SK-N-SH (cell line): ENCODE measurements around the gene GALNT18. TPM values are rescaled to one million over a fixed set of nuclear protein-coding genes. Genes with fewer than 3 reads are reported as not detected.

Experiments used
- CTCF ChIA-PET: fragments of 300-600, 350-600 bp; formaldehyde crosslinking; extraction: SDS; loops from one replicate; lab custom pipeline; 2021; lab: Yijun Ruan, JAX
- POLR2A ChIA-PET: fragments of 350-600 bp; sonication (Branson Sonifier 250); formaldehyde crosslinking; extraction: SDS; loops from one replicate; lab custom pipeline; 2020; ENCODE audit warnings: antibody characterized with exemption, inconsistent platforms; lab: Yijun Ruan, JAX
- DNase-seq: peaks from one replicate; pipeline ENCODE4 v3.0.0; 2012
- H2AFZ ChIP-seq: fragments of 200-600 bp; sonication (generic); 2 replicates; pipeline ENCODE4 v1.8.1; 2016; ENCODE audit warnings: antibody characterized with exemption, mild to moderate bottlenecking, low read depth
- H3F3A ChIP-seq: fragments of 200-600 bp; sonication (generic); replicated peaks from 2 replicates; pipeline ENCODE3; 2016; ENCODE audit warnings: antibody characterized with exemption, mild to moderate bottlenecking; ENCODE audit not compliant: insufficient read depth
- H3K27ac ChIP-seq, 2 experiments: fragments of 200-500 bp in 1 of 2; fragments of 200-600 bp in 1 of 2; sonication (Bioruptor generic) in 1 of 2; sonication (generic), shearing (Covaris generic) in 1 of 2; 2 replicates each; pipeline versions ENCODE4 v1.5.1 to v1.6.1; 2014 to 2016; ENCODE audit warnings: low read depth in 2 of 2, inconsistent platforms in 1 of 2, low read length in 1 of 2, mild to moderate bottlenecking in 1 of 2, mixed read lengths in 1 of 2
- H3K27me3 ChIP-seq: fragments of 200-600 bp; sonication (generic), shearing (Covaris generic); 2 replicates; pipeline ENCODE4 v1.6.1; 2016; ENCODE audit warnings: mixed run types; ENCODE audit not compliant: insufficient read depth
- H3K36me3 ChIP-seq, 2 experiments: fragments of 200-500 bp in 1 of 2; fragments of 200-600 bp in 1 of 2; sonication (Bioruptor generic) in 1 of 2; sonication (generic) in 1 of 2; replicated peaks in 1 of 2; 2 replicates each; pipeline versions ENCODE3 to v1.5.1; 2014 to 2016; ENCODE audit warnings: low read length in 1 of 2, mild to moderate bottlenecking in 1 of 2; ENCODE audit not compliant: insufficient read depth in 2 of 2, control insufficient read depth in 1 of 2
- H3K4me1 ChIP-seq, 2 experiments: fragments of 200-500 bp in 1 of 2; fragments of 200-600 bp in 1 of 2; sonication (Bioruptor generic) in 1 of 2; sonication (generic), shearing (Covaris generic) in 1 of 2; 2 replicates each; pipeline versions ENCODE4 v1.5.1 to v1.6.1; 2014 to 2016; ENCODE audit warnings: low read depth in 1 of 2, low read length in 1 of 2, mixed run types in 1 of 2; ENCODE audit not compliant: insufficient read depth in 2 of 2, control insufficient read depth in 1 of 2
- H3K4me2 ChIP-seq: fragments of 200-600 bp; sonication (generic), shearing (Covaris generic); 2 replicates; pipeline ENCODE4 v1.6.1; 2017; ENCODE audit warnings: mixed run types
- H3K4me3 ChIP-seq, 2 experiments: fragments of 200-500 bp in 1 of 2; fragments of 200-600 bp in 1 of 2; sonication (Bioruptor generic) in 1 of 2; sonication (generic), shearing (Covaris generic) in 1 of 2; 2 replicates each; pipeline versions ENCODE4 v1.5.1 to v1.8.1; 2014 to 2016; ENCODE audit warnings: low read depth in 2 of 2, inconsistent platforms in 1 of 2, low read length in 1 of 2, mild to moderate bottlenecking in 1 of 2, mixed read lengths in 1 of 2, moderate library complexity in 1 of 2
- H3K79me2 ChIP-seq: fragments of 200-600 bp; sonication (generic); 2 replicates; pipeline ENCODE4 v1.8.1; 2017; ENCODE audit warnings: mild to moderate bottlenecking; ENCODE audit not compliant: insufficient read depth
- H3K9ac ChIP-seq: fragments of 200-600 bp; sonication (generic); 2 replicates; pipeline ENCODE4 v1.6.1; 2017; ENCODE audit warnings: mixed run types
- H3K9me2 ChIP-seq: fragments of 200-600 bp; sonication (generic); 2 replicates; pipeline ENCODE4 v1.6.1; 2017; ENCODE audit warnings: mixed run types
- H3K9me3 ChIP-seq: fragments of 200-600 bp; sonication (generic); 2 replicates; pipeline ENCODE4 v1.6.1; 2017; ENCODE audit warnings: mixed run types, mild to moderate bottlenecking, moderate library complexity
- H4K20me1 ChIP-seq: fragments of 200-600 bp; sonication (generic); 2 replicates; pipeline ENCODE4 v1.6.1; 2017; ENCODE audit warnings: mild to moderate bottlenecking, mixed run types; ENCODE audit not compliant: insufficient read depth
- FOXM1 ChIP-seq: IDR thresholded peaks from 2 replicates; pipeline ENCODE4 v1.4.0; 2012; ENCODE audit warnings: low read depth, mild to moderate bottlenecking
- GABPA ChIP-seq: IDR thresholded peaks from 2 replicates; pipeline ENCODE4 v1.4.0; 2012; ENCODE audit warnings: low read depth, mild to moderate bottlenecking
- MXI1 ChIP-seq: IDR thresholded peaks from 2 replicates; pipeline ENCODE4 v1.6.1; 2012; ENCODE audit warnings: mild to moderate bottlenecking, low read depth, low read length, improper control_type of control experiment
- NFIC ChIP-seq: IDR thresholded peaks from 2 replicates; pipeline ENCODE4 v1.4.0; 2012; ENCODE audit warnings: borderline replicate concordance
- POLR2AphosphoS5 ChIP-seq: IDR thresholded peaks from 2 replicates; pipeline ENCODE4 v1.6.1; 2012; ENCODE audit warnings: low read depth, low read length
- RAD21 ChIP-seq: IDR thresholded peaks from 2 replicates; pipeline ENCODE4 v1.6.1; 2012; ENCODE audit warnings: mild to moderate bottlenecking, low read length
- RFX5 ChIP-seq: IDR thresholded peaks from 2 replicates; pipeline ENCODE4 v1.6.1; 2012; ENCODE audit warnings: mild to moderate bottlenecking, improper control_type of control experiment, low read length
- SMC3 ChIP-seq: IDR thresholded peaks from 2 replicates; pipeline ENCODE4 v1.6.1; 2012; ENCODE audit warnings: low read depth, low read length, improper control_type of control experiment
- TAF1 ChIP-seq: IDR thresholded peaks from 2 replicates; pipeline ENCODE4 v1.6.1; 2012; ENCODE audit warnings: low read depth, mild to moderate bottlenecking, low read length, moderate library complexity, borderline replicate concordance
- WGBS: methylation state at CpG from one replicate; pipeline ENCODE4 v1.1.6; 2017; ENCODE audit warnings: low lambda C conversion rate; 5-methylcytosine and 5-hydroxymethylcytosine counted together
- polyA plus RNA-seq, 3 experiments: library from polyadenylated mRNA; depleted of rRNA; stranded (reverse); fragments of >200 nt; gene quantifications; 2 replicates each; pipeline ENCODE4 v1.2.3, GENCODE V29; 2012
- TF ChIP-seq, protein P1 (sequence below): fragments of 150-350 bp; IDR thresholded peaks from 2 replicates; pipeline ENCODE4 v1.6.1; 2017; ENCODE audit warnings: antibody characterized with exemption, low read length, low read depth, borderline replicate concordance
- TF ChIP-seq, protein P2 (sequence below): IDR thresholded peaks from 2 replicates; pipeline ENCODE4 v1.6.1; 2012; ENCODE audit warnings: mild to moderate bottlenecking, low read depth, low read length, moderate library complexity
- TF ChIP-seq, protein P3 (sequence below): fragments of 200-600 bp; sonication (generic); IDR thresholded peaks from 2 replicates; pipeline ENCODE4 v1.6.1; 2017; ENCODE audit warnings: antibody characterized with exemption, mild to moderate bottlenecking, moderate library complexity
- TF ChIP-seq, protein P4 (sequence below): IDR thresholded peaks from 2 replicates; pipeline ENCODE4 v1.4.0; 2012; ENCODE audit warnings: low read depth, borderline replicate concordance

The GALNT18 gene
- polyA plus RNA-seq, 1 of the 3 experiments (the other 2 are of a cell fraction): 0.64 TPM

DNA sequence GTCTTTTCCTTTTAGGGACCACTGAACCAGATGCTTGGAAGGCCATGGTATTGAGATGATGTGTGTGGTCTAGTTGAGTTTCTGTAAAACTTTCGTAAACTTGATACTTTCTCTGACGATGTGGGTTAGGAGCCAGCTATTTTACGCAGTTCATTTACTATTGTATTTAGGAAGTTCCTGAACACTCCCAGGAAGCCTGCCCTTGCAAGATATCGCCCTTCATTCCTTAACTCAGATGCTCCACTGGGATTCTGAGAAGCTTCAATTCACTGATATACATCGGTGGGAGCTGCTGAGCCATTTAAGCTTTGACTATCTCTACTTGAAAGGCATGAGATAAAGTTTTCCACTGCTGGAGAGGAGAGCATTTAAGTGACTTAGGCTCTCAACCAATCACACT lies 390.0 kb downstream of the GALNT18 start:
- TF ChIP-seq, protein P1, sequence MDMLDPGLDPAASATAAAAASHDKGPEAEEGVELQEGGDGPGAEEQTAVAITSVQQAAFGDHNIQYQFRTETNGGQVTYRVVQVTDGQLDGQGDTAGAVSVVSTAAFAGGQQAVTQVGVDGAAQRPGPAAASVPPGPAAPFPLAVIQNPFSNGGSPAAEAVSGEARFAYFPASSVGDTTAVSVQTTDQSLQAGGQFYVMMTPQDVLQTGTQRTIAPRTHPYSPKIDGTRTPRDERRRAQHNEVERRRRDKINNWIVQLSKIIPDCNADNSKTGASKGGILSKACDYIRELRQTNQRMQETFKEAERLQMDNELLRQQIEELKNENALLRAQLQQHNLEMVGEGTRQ: no peak
- TF ChIP-seq, protein P2, sequence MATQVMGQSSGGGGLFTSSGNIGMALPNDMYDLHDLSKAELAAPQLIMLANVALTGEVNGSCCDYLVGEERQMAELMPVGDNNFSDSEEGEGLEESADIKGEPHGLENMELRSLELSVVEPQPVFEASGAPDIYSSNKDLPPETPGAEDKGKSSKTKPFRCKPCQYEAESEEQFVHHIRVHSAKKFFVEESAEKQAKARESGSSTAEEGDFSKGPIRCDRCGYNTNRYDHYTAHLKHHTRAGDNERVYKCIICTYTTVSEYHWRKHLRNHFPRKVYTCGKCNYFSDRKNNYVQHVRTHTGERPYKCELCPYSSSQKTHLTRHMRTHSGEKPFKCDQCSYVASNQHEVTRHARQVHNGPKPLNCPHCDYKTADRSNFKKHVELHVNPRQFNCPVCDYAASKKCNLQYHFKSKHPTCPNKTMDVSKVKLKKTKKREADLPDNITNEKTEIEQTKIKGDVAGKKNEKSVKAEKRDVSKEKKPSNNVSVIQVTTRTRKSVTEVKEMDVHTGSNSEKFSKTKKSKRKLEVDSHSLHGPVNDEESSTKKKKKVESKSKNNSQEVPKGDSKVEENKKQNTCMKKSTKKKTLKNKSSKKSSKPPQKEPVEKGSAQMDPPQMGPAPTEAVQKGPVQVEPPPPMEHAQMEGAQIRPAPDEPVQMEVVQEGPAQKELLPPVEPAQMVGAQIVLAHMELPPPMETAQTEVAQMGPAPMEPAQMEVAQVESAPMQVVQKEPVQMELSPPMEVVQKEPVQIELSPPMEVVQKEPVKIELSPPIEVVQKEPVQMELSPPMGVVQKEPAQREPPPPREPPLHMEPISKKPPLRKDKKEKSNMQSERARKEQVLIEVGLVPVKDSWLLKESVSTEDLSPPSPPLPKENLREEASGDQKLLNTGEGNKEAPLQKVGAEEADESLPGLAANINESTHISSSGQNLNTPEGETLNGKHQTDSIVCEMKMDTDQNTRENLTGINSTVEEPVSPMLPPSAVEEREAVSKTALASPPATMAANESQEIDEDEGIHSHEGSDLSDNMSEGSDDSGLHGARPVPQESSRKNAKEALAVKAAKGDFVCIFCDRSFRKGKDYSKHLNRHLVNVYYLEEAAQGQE: no peak
- no peak for TF ChIP-seq NFIC
- TF ChIP-seq RFX5: no peak
- no peak for TF ChIP-seq FOXM1
- TF ChIP-seq MXI1: no peak
- ChIA-PET CTCF (interaction anchor here (0.7 to 1.6 kb wide), 6 partner anchors 13 to 305 kb away, joined by 3 to 4 read pairs (median 3); no protein-coding TSS in a partner anchor), POLR2A (no interaction called here)
- no peaks in the 10 kb centered on the region for H3K79me2 ChIP-seq
- H3K9ac ChIP-seq: no peak overlapping the region
- no peak overlapping the region for H3K27ac ChIP-seq
- no peak overlapping the region for H2AFZ ChIP-seq
- H3K4me1 ChIP-seq: no peaks in the 10 kb centered on the region
- H3K4me3 ChIP-seq: no peak overlapping the region
- WGBS: 42% methylated on average over 5 of the region's 5 CpGs
- no peaks in the 10 kb centered on the region for H3K27me3 ChIP-seq
- no peaks in the 10 kb centered on the region for H3K9me3 ChIP-seq
- H3F3A ChIP-seq: no peaks in the 10 kb centered on the region
- no peaks in the 10 kb centered on the region for H4K20me1 ChIP-seq
- H3K4me2 ChIP-seq: no peak overlapping the region
- no peaks in the 10 kb centered on the region for H3K36me3 ChIP-seq
- DNase-seq: no peak
- no peaks in the 10 kb centered on the region for H3K9me2 ChIP-seq

DNA sequence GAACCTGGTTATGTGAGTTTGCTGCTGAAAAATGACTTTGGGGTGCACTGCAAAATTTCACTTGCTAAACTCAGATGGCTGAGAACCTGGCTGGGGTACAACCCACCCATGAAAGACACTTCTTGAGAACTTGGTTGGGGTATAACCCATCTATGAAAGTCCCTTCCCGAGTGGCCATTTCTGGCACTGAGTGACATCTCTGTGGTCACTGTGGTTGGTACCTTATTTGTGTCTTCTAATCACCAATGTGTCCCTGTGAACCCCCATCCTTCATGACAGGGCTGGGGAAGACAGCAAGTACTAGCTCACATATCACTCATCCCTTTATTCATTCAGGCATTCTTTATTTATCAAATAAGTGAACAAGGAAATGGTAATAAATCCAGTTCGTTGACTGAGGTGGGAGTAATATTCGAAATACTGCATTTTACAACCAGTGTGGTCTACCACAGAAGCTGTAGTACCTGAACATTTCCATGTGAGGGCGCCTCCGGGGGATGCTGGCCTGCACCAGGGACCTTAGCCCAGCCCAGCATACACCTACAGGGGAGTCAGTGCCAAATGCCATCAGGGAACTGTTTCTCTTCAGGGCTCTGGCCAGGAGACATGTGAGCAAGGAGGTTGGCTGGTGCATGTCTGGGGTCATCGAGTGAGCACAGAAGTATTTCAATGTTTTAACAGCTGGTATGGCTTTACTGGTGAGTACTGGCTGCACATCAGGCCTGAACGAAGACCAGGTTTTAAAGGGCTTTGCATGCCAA lies 390.8 kb downstream of the GALNT18 start:
- Histone ChIP-seq H3K9me2 (no peaks in the 10 kb centered on the region), H3K79me2 (no peaks in the 10 kb centered on the region), H3K9ac (no peak overlapping the region), H4K20me1 (no peaks in the 10 kb centered on the region), H3K4me3 (no peak overlapping the region), H3F3A (no peaks in the 10 kb centered on the region), H3K4me1 (no peaks in the 10 kb centered on the region), H3K9me3 (no peaks in the 10 kb centered on the region), H3K27me3 (no peaks in the 10 kb centered on the region), H3K27ac (no peak overlapping the region), H3K36me3 (no peaks in the 10 kb centered on the region), H2AFZ (no peak overlapping the region), H3K4me2 (no peak overlapping the region)
- 15% methylated on average over 7 of the region's 7 CpGs for WGBS
- DNase-seq: peak; percentile 36
- TF ChIP-seq, protein P1: no peak
- no peak for TF ChIP-seq MXI1
- TF ChIP-seq, protein P3, sequence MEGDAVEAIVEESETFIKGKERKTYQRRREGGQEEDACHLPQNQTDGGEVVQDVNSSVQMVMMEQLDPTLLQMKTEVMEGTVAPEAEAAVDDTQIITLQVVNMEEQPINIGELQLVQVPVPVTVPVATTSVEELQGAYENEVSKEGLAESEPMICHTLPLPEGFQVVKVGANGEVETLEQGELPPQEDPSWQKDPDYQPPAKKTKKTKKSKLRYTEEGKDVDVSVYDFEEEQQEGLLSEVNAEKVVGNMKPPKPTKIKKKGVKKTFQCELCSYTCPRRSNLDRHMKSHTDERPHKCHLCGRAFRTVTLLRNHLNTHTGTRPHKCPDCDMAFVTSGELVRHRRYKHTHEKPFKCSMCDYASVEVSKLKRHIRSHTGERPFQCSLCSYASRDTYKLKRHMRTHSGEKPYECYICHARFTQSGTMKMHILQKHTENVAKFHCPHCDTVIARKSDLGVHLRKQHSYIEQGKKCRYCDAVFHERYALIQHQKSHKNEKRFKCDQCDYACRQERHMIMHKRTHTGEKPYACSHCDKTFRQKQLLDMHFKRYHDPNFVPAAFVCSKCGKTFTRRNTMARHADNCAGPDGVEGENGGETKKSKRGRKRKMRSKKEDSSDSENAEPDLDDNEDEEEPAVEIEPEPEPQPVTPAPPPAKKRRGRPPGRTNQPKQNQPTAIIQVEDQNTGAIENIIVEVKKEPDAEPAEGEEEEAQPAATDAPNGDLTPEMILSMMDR: peak; percentile 44
- no peak for TF ChIP-seq POLR2AphosphoS5
- peak; percentile 46 for TF ChIP-seq RAD21
- TF ChIP-seq GABPA: no peak
- TF ChIP-seq RFX5: no peak
- TF ChIP-seq TAF1: no peak
- TF ChIP-seq SMC3: peak; percentile 23; the same call in 1 of the 2 replicates
- TF ChIP-seq, protein P4, sequence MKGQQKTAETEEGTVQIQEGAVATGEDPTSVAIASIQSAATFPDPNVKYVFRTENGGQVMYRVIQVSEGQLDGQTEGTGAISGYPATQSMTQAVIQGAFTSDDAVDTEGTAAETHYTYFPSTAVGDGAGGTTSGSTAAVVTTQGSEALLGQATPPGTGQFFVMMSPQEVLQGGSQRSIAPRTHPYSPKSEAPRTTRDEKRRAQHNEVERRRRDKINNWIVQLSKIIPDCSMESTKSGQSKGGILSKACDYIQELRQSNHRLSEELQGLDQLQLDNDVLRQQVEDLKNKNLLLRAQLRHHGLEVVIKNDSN: no peak
- ChIA-PET CTCF (interaction anchor here (0.7 to 1.6 kb wide), 5 partner anchors 14 to 556 kb away, joined by 3 to 4 read pairs (median 3); no protein-coding TSS in a partner anchor), POLR2A (no interaction called here)
